Suppressor macrophage treated with lipopolysaccharide for 1 hour (primary cell): ENCODE data around the gene ADAMTS12.

Source experiments
- DNase-seq, 3 donors: peaks; one replicate each; pipeline ENCODE4 v3.0.0-alpha.2; 2020 to 2022

ADAMTS12 gene

GRCh38 chr5:33795496-33795895, 96.3 kb downstream of the ADAMTS12 start:
- DNase-seq, result no peak

- DNase-seq, result no peak
These were observed 97.1 kb downstream of the ADAMTS12 start for GRCh38 chr5:33794550-33795181.

- no peak for DNase-seq
These were observed 97.8 kb downstream of the ADAMTS12 start for GRCh38 chr5:33793836-33794549.

GRCh38 chr5:33793276-33793675, 98.5 kb downstream of the ADAMTS12 start:
- no peak for DNase-seq

- no peak for DNase-seq
These were observed 99.2 kb downstream of the ADAMTS12 start for GRCh38 chr5:33792559-33792958.

- DNase-seq, result no peak
These were observed 102.2 kb downstream of the ADAMTS12 start for GRCh38 chr5:33789567-33789957.

- no peak for DNase-seq
These were observed 102.7 kb downstream of the ADAMTS12 start for GRCh38 chr5:33788922-33789566.

- no peak for DNase-seq
These were observed 106.2 kb downstream of the ADAMTS12 start for GRCh38 chr5:33785571-33785970.

- no peak for DNase-seq
These were observed 110.5 kb downstream of the ADAMTS12 start for GRCh38 chr5:33781286-33781685.

GRCh38 chr5:33776151-33776660, 115.6 kb downstream of the ADAMTS12 start:
- DNase-seq, result no peak

- no peak for DNase-seq
These were observed 117.4 kb downstream of the ADAMTS12 start for GRCh38 chr5:33774341-33774740.

GRCh38 chr5:33772380-33772897, 119.4 kb downstream of the ADAMTS12 start:
- no peak for DNase-seq

- DNase-seq, result no peak
These were observed 121.8 kb downstream of the ADAMTS12 start for GRCh38 chr5:33769968-33770367.

GRCh38 chr5:33769196-33769595, 122.6 kb downstream of the ADAMTS12 start:
- DNase-seq, result no peak

- no peak for DNase-seq
These were observed 125.8 kb downstream of the ADAMTS12 start for GRCh38 chr5:33766023-33766422.

- no peak for DNase-seq
These were observed 127.0 kb downstream of the ADAMTS12 start for GRCh38 chr5:33764786-33765185.

GRCh38 chr5:33763435-33763834, 128.4 kb downstream of the ADAMTS12 start:
- no peak for DNase-seq

- DNase-seq, result no peak
These were observed 128.9 kb downstream of the ADAMTS12 start for GRCh38 chr5:33762859-33763258.

- no peak for DNase-seq
These were observed 130.7 kb downstream of the ADAMTS12 start for GRCh38 chr5:33761139-33761538.

GRCh38 chr5:33758737-33759136, 133.1 kb downstream of the ADAMTS12 start:
- no peak for DNase-seq

GRCh38 chr5:33756491-33756890, 135.3 kb downstream of the ADAMTS12 start:
- DNase-seq, result no peak

- no peak for DNase-seq
These were observed 136.6 kb downstream of the ADAMTS12 start for GRCh38 chr5:33755231-33755630.

GRCh38 chr5:33753704-33754103, 138.1 kb downstream of the ADAMTS12 start:
- no peak for DNase-seq

GRCh38 chr5:33748754-33749153, 143.0 kb downstream of the ADAMTS12 start:
- DNase-seq, result no peak
